CD4-positive, alpha-beta T cell treated with Interleukin-12 subunit alpha and Interleukin-12 subunit beta, for 1 hour (primary cell): ENCODE data around the gene PLA2G4E.

ENCODE experiments used
- DNase-seq: peaks from one replicate; pipeline ENCODE4 v3.0.0-alpha.2; 2020

Gene PLA2G4E

GRCh38 chr15:41972253-41973242 is 48.3 kb downstream of the PLA2G4E start, which contains the start of gene EHD4:
EHD4 (minus strand) TSS chr15:41972557; CDS start chr15:41972494, 63 bp downstream.
- DNase-seq = peak; percentile 96

GRCh38 chr15:41971895-41972252 is 49.0 kb downstream of the PLA2G4E start:
- DNase-seq = no peak

GRCh38 chr15:41971089-41971894 is 49.5 kb downstream of the PLA2G4E start:
- DNase-seq = peak; percentile 82

GRCh38 chr15:41970456-41970855 is 50.4 kb downstream of the PLA2G4E start:
- DNase-seq = peak; percentile 10

- DNase-seq = peak; percentile 78
These were observed 50.9 kb downstream of the PLA2G4E start for GRCh38 chr15:41969851-41970431.

GRCh38 chr15:41968701-41969100 is 52.1 kb downstream of the PLA2G4E start:
- DNase-seq = no peak

- DNase-seq = peak; percentile 16
These were observed 53.2 kb downstream of the PLA2G4E start for GRCh38 chr15:41967506-41968206.

GRCh38 chr15:41966920-41967465 is 53.8 kb downstream of the PLA2G4E start:
- no peak for DNase-seq

GRCh38 chr15:41966414-41966812 is 54.4 kb downstream of the PLA2G4E start:
- no peak for DNase-seq

GRCh38 chr15:41965441-41966413 is 55.1 kb downstream of the PLA2G4E start:
- no peak for DNase-seq

- no peak for DNase-seq
These were observed 59.1 kb downstream of the PLA2G4E start for GRCh38 chr15:41961595-41962202.

- DNase-seq = no peak
These were observed 59.8 kb downstream of the PLA2G4E start for GRCh38 chr15:41961001-41961518.

GRCh38 chr15:41958002-41958420 is 62.8 kb downstream of the PLA2G4E start:
- DNase-seq = no peak

- no peak for DNase-seq
These were observed 63.6 kb downstream of the PLA2G4E start for GRCh38 chr15:41957021-41957897.

- DNase-seq = no peak
These were observed 64.9 kb downstream of the PLA2G4E start for GRCh38 chr15:41955807-41956525.

GRCh38 chr15:41955100-41955499 is 65.7 kb downstream of the PLA2G4E start:
- no peak for DNase-seq

GRCh38 chr15:41954036-41954435 is 66.8 kb downstream of the PLA2G4E start:
- DNase-seq = no peak

GRCh38 chr15:41952013-41952563 is 68.8 kb downstream of the PLA2G4E start:
- DNase-seq = no peak
